Measurements from ENCODE around the gene GIPC2.

The GIPC2 gene

GRCh38 chr1:78086697-78087096 lies 40.9 kb downstream of the GIPC2 start:
- no peak for DNase-seq (ENCODE audit: low read depth)
- TF ChIP-seq, protein P1, sequence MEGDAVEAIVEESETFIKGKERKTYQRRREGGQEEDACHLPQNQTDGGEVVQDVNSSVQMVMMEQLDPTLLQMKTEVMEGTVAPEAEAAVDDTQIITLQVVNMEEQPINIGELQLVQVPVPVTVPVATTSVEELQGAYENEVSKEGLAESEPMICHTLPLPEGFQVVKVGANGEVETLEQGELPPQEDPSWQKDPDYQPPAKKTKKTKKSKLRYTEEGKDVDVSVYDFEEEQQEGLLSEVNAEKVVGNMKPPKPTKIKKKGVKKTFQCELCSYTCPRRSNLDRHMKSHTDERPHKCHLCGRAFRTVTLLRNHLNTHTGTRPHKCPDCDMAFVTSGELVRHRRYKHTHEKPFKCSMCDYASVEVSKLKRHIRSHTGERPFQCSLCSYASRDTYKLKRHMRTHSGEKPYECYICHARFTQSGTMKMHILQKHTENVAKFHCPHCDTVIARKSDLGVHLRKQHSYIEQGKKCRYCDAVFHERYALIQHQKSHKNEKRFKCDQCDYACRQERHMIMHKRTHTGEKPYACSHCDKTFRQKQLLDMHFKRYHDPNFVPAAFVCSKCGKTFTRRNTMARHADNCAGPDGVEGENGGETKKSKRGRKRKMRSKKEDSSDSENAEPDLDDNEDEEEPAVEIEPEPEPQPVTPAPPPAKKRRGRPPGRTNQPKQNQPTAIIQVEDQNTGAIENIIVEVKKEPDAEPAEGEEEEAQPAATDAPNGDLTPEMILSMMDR (IDR thresholded peaks at IDR 0.05; ENCODE audit: low read length, missing control alignments), result no peak
- H3K4me3 ChIP-seq (replicated peaks; ENCODE audit: low read depth, low read length), result no peak overlapping the region

DNA sequence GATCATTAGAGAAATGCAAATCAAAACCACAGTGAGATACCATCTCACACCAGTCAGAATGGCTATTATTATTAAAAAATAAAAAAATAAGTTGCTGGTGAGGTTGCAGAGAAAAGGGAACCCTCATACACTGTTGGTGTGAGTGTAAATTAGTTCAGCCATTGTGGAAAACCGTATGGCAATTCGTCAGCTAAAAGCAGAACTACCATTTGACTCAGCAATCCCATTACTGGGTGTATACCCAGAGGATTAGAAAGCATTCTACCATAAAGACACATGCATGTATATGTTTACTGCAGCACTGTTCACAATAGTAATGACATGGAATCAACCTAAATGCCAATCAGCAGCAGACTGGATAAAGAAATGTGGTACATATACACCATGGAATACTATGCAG lies 42.2 kb downstream of the GIPC2 start:
- H3K4me3 ChIP-seq (replicated peaks; ENCODE audit: low read depth, low read length), result no peak overlapping the region
- TF ChIP-seq, protein P1 (IDR thresholded peaks at IDR 0.05; ENCODE audit: low read length, missing control alignments), result no peak
- DNase-seq (ENCODE audit: low read depth), result no peak

DNA sequence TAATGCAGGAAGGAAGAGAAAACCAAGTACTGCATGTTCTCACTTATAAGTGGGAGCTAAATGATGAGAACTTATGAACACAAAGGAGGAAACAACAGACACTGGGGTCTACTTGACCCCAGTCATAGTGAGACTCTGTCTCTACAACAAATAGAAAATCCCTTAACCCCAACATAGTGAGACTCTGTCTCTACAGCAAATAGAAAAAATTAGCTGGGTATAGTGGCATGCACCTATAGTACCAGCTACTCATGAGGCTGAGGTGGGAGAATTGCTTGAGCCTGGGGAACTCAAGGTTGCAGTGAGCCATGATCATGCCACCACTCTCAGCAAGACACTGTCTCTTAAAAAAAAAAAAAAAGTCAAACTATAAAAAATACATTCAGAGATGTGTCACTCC lies 42.7 kb downstream of the GIPC2 start:
- no peak overlapping the region for H3K4me3 ChIP-seq (replicated peaks; ENCODE audit: low read depth, low read length)
- TF ChIP-seq, protein P1 (IDR thresholded peaks at IDR 0.05; ENCODE audit: low read length, missing control alignments), result no peak
- DNase-seq (ENCODE audit: low read depth), result no peak

- no peak for DNase-seq (ENCODE audit: low read depth)
- no peak overlapping the region for H3K4me3 ChIP-seq (replicated peaks; ENCODE audit: low read depth, low read length)
- TF ChIP-seq, protein P1 (IDR thresholded peaks at IDR 0.05; ENCODE audit: low read length, missing control alignments), result no peak
Measured at GRCh38 chr1:78089010-78089409, 43.2 kb downstream of the GIPC2 start.

GRCh38 chr1:78090472-78091133 lies 44.8 kb downstream of the GIPC2 start:
- no peak for DNase-seq (ENCODE audit: low read depth)
- TF ChIP-seq, protein P1 (IDR thresholded peaks at IDR 0.05; ENCODE audit: low read length, missing control alignments), result no peak
- H3K4me3 ChIP-seq (replicated peaks; ENCODE audit: low read depth, low read length), result no peak overlapping the region

DNA sequence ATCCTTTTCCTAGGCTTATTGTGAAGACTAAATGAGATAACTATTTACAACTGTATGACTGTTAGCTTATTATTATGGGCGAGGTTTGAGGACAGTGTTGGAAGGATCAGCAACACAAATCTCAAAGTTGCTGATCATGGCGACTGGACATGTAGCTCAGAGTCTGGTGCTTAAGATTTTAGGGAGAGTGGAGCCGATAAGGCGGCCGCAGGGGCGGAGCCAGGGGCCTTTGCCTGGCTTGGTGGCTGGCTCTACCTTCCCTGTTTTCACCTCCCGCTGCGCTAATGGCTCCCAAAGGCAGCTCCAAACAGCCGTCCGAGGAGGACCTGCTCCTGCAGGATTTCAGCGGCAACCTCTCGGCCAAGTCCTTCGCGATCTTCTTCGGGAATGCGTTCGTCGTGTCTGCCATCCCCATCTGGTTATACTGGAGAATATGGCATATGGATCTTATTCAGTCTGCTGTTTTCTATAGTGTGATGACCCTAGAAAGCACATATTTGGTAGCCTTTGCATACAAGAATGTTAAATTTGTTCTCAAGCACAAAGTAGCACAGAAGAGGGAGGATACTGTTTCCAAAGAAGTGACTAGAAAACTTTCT lies 45.5 kb downstream of the GIPC2 start:
- no peak for DNase-seq (ENCODE audit: low read depth)
- H3K4me3 ChIP-seq (replicated peaks; ENCODE audit: low read depth, low read length), result no peak overlapping the region
- TF ChIP-seq, protein P1 (IDR thresholded peaks at IDR 0.05; ENCODE audit: low read length, missing control alignments), result no peak

GRCh38 chr1:78091886-78092285 lies 46.1 kb downstream of the GIPC2 start:
- H3K4me3 ChIP-seq (replicated peaks; ENCODE audit: low read depth, low read length), result no peak overlapping the region
- TF ChIP-seq, protein P1 (IDR thresholded peaks at IDR 0.05; ENCODE audit: low read length, missing control alignments), result no peak
- no peak for DNase-seq (ENCODE audit: low read depth)
